H1 (cell line): ENCODE results near the gene FGGY.

Source experiments
- CBX5 ChIP-seq: fragments of 300-800, 300-1000 bp; sonication (generic); IDR thresholded peaks from 2 replicates; pipeline ENCODE4 v1.7.1; 2016; ENCODE audit warnings: antibody characterized with exemption, low read length, low read depth
- CHD2 ChIP-seq: IDR thresholded peaks from 2 replicates; pipeline ENCODE4 v1.6.1; 2012; ENCODE audit warnings: low read length, improper control_type of control experiment
- CTCF ChIP-seq, 3 experiments: IDR thresholded peaks; 1 replicate in 2 of 3; 2 replicates in 1 of 3; pipeline versions ENCODE4 v1.5.1 to v1.6.1; 2011; ENCODE audit warnings: low read length in 3 of 3, mild to moderate bottlenecking in 3 of 3, inconsistent platforms in 2 of 3, low read depth in 1 of 3, moderate library complexity in 1 of 3; ENCODE audit not compliant: insufficient read depth in 1 of 3; ENCODE audit errors: control extremely low read depth in 1 of 3
- EGR1 ChIP-seq: IDR thresholded peaks from 2 replicates; pipeline ENCODE4 v1.6.1; 2011; ENCODE audit warnings: low read depth, low read length, borderline replicate concordance
- EP300 ChIP-seq, 2 experiments: IDR thresholded peaks; 1 replicate in 1 of 2; 2 replicates in 1 of 2; pipeline ENCODE4 v1.6.1; 2011 to 2012; ENCODE audit warnings: low read depth in 2 of 2, low read length in 2 of 2, mild to moderate bottlenecking in 2 of 2, borderline replicate concordance in 1 of 2, inconsistent platforms in 1 of 2, moderate library complexity in 1 of 2
- EZH2 ChIP-seq: fragments of 200-600 bp; sonication (generic); IDR thresholded peaks from 2 replicates; pipeline ENCODE4 v1.7.1; 2012; ENCODE audit warnings: low read depth, mild to moderate bottlenecking, moderate library complexity, low read length, inconsistent platforms; ENCODE audit not compliant: severe bottlenecking
- KDM1A ChIP-seq: fragments of 200-600, 300-600 bp; sonication (generic); IDR thresholded peaks from 2 replicates; pipeline ENCODE4 v1.7.1; 2016; ENCODE audit warnings: mild to moderate bottlenecking, low read length, borderline replicate concordance
- POLR2A ChIP-seq, 2 experiments: IDR thresholded peaks; 1 replicate in 1 of 2; 2 replicates in 1 of 2; pipeline ENCODE4 v1.6.1; 2011; ENCODE audit warnings: low read depth in 2 of 2, low read length in 2 of 2, mild to moderate bottlenecking in 2 of 2; ENCODE audit errors: control extremely low read depth in 1 of 2
- POLR2AphosphoS5 ChIP-seq: IDR thresholded peaks from 2 replicates; pipeline ENCODE4 v1.6.1; 2011; ENCODE audit warnings: low read depth, low read length
- SRF ChIP-seq: IDR thresholded peaks from 2 replicates; pipeline ENCODE4 v1.6.1; 2011; ENCODE audit warnings: mild to moderate bottlenecking, low read depth, low read length, moderate library complexity
- TAF1 ChIP-seq: IDR thresholded peaks from 2 replicates; pipeline ENCODE4 v1.6.1; 2011; ENCODE audit warnings: mild to moderate bottlenecking, low read depth, low read length
- YY1 ChIP-seq: IDR thresholded peaks from 2 replicates; pipeline ENCODE4 v1.6.1; 2011; ENCODE audit warnings: low read depth, mild to moderate bottlenecking, low read length
- ZNF274 ChIP-seq: IDR thresholded peaks from 2 replicates; pipeline ENCODE4 v1.7.0; 2012; ENCODE audit warnings: low read length, borderline replicate concordance; ENCODE audit errors: extremely low read depth

DNA sequence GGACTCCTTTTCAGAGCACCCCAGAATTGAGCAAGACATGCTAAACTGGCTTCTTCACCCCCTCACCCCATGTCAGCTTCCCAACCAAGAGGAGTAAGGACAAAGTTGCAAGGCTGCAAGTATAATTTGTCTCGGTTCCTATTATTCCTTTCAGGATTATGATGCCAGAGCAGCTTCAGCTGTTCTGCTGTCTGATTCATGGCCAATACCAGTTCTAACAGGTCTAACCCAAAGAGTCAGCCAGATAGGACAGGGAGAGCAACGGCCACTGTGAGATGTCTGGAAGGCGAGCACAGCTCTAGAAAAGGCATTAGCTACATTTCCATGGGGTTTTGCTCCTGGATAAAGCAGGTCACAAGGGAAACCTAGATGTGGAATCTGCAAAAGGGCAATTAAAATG lies 464.5 kb downstream of the FGGY start:
- no peak for TF ChIP-seq CTCF (IDR thresholded peaks at IDR 0.05; ENCODE audit: control extremely low read depth in 1 of 3, insufficient read depth in 1 of 3, low read depth in 1 of 3, low read length in 3 of 3)
- TF ChIP-seq CBX5: no peak
- no peak for TF ChIP-seq POLR2A (IDR thresholded peaks at IDR 0.05; ENCODE audit: control extremely low read depth in 1 of 2, low read depth in 2 of 2, low read length in 2 of 2)
- no peak for TF ChIP-seq EZH2
- no peak for TF ChIP-seq EP300 (IDR thresholded peaks at IDR 0.05; ENCODE audit: borderline replicate concordance in 1 of 2, low read depth in 2 of 2, low read length in 2 of 2)
- TF ChIP-seq TAF1: no peak
- no peak for TF ChIP-seq CHD2
- TF ChIP-seq POLR2AphosphoS5: no peak
- TF ChIP-seq SRF: no peak
- TF ChIP-seq ZNF274: no peak
- no peak for TF ChIP-seq EGR1
- TF ChIP-seq YY1: no peak
- TF ChIP-seq KDM1A: no peak
